IPS DF 4.7 (cell line): Measurements from ENCODE around the gene PHAF1.

Experiments used
- DNase-seq: peaks from one replicate; pipeline ENCODE4 v3.0.0-alpha.2; 2013; ENCODE audit warnings: low spot score; ENCODE audit errors: extremely low read depth

PHAF1 gene

DNA sequence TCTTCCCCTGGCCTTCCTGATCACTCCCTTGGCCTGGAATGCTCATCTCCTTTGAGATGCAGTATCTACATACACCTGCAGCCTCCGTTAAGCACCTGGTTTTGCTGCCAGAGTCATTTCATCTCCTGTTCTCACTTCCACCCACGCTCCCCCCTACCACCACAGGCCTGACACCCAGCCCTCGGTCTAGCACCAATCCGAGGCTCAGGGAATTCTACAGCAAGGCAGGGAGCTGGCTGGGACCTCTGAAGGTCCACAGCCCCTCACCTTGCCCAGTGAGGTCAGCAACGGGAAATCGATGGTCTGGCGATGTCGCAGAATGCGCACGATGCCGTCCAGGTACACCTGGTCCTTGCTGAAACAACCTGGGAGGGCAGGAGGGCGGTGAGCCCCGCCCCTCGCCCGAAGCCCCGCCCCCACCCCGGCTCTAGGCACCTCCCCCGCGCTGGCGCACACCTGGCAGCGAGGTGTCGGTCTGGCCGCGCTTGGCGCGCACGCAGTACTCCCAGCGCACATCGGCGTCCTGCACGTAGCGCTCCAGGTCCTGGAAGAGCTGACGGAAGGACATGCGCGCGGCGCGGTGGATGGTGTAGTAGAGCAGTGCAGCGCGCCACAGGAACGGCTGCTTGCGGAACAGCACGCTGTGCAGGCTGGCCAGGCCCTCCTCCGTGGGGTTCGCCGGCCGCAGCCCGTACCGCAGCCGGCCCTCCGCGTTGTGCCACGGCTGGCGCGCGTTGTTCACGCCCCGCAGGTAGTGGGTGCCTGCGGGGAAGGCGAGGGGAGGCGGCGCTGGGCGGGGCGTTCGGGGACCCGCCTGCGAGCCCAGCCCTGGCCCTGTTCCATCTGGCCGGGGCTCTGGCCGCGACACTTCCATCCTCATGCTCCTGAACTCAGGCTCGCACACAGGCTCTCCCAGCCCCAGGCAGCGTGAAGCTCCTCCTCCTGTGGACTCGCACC lies 68.3 kb downstream of the PHAF1 start:
- DNase-seq = no peak

DNA sequence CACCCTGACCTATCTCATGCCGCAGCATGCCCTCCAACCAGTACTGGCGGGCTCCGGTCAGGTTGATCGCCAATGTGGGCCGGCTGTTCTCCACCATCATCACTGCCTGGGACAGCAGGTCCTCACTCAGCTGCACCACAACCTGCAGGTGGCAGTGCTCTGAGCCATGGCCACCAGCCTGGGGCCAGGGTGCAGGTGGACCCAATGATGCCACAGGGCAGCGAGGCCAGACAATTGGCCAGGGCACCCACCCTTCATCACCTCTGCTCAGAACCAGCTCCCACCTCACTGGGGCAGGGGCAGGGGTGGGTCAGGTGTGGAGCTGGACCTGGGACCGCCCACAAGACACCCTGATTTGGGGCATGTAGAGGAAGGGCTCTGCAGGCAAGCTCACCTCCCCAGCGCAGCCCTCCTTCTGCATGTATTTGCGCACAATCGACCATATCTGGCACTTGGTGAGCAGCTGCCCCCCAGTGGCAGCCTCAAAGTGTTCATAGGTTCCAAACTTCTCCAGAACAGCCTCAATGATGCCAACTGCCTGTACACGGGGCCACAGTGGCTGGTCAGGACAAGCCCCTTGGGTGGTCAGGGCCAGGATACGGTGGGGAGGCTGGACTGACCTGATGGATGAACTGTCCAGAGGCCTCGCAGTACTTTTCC lies 69.8 kb downstream of the PHAF1 start:
- no peak for DNase-seq

GRCh38 chr16:67180166-67180565 lies 70.4 kb downstream of the PHAF1 start:
- DNase-seq = no peak

DNA sequence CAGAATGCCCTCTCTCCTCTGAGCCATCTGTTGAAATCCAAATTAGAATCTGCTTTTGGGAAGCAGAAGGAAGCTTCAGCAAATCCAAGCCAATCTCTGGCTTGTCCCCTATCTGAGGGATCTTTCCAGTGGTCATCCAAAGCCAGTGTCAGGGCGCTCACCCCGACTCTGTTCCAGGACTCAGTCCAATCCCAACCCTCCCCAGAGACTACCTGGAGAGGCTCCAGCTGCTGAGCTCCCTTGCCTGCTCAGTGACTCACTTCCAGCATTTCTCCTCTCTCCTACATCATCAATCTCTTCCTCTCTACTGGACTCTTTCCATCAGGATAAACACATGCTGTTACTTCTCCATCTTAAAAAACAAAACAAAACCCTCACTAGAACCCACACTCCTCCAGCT lies 71.6 kb downstream of the PHAF1 start:
- DNase-seq = no peak

- no peak for DNase-seq
These were observed 72.5 kb downstream of the PHAF1 start for GRCh38 chr16:67182288-67182687.

GRCh38 chr16:67183284-67183626 lies 73.5 kb downstream of the PHAF1 start:
- no peak for DNase-seq

DNA sequence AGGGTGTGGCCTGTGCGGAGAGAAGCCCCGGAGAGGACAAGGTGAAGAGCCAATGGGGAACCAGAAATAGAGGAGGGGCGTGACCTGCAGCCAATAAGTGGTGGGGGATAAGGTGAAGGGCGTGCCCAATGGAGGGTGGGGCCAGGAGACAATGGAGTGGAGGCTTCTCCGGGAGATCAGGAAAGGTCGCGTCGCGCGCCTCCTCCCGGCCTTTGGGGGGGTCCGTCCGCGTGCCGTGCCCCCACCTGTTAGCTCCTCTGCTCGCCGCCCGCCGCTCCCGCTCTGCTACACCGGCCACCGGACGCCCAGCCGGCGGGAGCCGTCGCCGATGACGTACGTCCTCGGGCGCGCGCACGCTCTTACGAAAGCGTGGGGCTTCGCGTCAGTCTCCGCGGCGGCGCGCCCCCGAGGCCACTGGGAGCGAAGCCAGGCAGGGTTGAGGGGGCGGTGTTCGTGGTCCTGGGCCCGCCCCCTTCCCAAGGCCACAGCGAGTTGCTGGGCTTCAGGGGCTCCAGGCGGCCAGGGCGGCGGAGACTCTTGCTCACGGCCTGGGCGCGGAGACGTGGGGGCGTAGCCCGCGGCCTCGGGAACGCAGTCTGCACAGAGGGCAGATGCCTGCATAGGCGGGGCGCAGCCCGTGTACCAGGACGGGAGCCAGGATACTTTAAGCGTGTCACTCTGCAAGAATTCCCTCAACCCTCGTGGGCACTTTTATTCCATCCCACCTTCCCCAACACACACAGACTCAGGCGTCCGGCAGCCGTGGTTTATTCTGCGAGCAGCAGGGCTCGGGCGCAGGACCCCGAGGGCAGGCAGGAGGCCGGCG lies 74.1 kb downstream of the PHAF1 start, which contains the start of gene MATCAP1:
Gene MATCAP1 (minus strand): TSS at position 337 of the 826 bp plus-strand sequence. CDS start 3,353 bp downstream, outside the sequence.
- DNase-seq = no peak

DNA sequence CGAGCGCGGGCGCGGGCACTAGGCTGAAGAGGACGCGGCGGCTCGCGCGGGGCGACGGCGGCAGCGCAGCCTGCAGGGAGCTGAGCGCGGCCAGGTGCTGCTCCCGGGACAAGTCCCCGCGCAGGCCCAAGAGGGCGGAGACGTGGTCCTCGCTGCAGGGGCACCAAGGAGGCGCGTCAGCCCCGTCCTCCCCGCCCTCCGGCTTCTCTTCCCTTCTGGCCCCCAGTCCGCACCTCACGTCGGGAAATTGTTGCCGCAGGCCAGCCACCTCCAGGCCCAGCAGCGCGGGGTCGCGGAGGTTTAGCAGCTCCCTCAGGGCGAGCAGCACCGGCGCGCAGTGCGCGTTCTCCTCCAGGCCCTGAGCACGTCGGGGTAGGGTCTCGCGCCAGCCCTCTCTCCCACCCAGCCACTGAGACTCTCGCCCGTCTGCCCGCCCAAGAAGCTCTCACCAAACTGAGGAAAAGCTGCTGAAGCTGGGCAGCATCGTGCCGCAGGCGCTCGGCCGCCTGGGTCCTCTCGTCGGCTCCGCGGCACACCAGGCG lies 74.8 kb downstream of the PHAF1 start:
- DNase-seq = no peak

DNA sequence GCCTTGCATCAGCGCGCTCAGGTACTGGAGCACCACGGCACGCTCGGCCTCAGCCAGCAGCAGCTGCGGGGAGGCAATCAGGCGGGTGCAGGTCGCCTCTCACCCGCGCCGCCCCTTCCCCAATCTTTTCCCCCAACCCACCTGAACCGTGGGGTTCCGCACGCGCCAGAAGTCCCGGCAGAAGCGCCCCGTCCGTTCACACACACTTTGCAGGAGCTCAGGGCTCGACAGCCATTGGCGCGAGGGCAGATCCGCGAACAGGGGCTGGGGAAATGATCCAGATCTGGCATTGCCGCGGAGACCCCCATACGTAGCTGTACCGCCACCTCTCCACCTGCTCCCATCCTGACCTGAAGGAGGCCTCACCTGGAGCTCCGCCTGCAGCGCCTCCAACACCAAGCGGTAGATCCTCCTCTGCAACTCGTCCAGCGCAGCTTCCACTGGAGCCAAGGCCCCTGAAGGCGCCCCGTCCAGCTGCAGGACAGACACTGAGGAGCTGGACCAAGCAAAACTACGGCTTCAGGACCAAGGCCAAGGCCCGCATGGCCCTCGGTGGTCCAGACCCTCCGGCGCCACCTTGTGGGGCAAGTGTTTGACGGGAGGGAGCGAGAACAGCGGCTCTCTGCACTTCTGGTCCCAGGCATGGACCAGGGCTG lies 75.4 kb downstream of the PHAF1 start:
- no peak for DNase-seq

- DNase-seq = no peak
These were observed 76.0 kb downstream of the PHAF1 start for GRCh38 chr16:67185651-67186134.

DNA sequence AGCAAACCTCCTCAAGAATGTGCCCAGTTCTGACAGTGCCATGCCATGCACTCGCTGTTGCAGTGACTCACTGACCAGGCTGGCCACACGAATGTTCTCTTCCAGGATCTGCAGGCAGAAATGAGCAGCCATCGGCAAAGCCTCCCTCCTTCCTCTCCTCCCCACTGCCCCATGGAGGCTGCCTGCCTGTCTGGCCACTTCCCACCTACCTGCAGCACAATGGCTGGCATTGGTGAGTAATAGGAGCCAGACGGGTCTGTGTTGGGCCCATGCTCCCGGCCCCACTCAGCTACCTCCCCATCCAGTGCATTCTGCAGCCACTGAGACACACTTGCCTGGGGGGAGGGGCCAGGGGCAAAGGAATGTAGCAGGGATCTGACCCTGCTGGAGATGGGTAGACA lies 76.8 kb downstream of the PHAF1 start:
- DNase-seq = no peak

DNA sequence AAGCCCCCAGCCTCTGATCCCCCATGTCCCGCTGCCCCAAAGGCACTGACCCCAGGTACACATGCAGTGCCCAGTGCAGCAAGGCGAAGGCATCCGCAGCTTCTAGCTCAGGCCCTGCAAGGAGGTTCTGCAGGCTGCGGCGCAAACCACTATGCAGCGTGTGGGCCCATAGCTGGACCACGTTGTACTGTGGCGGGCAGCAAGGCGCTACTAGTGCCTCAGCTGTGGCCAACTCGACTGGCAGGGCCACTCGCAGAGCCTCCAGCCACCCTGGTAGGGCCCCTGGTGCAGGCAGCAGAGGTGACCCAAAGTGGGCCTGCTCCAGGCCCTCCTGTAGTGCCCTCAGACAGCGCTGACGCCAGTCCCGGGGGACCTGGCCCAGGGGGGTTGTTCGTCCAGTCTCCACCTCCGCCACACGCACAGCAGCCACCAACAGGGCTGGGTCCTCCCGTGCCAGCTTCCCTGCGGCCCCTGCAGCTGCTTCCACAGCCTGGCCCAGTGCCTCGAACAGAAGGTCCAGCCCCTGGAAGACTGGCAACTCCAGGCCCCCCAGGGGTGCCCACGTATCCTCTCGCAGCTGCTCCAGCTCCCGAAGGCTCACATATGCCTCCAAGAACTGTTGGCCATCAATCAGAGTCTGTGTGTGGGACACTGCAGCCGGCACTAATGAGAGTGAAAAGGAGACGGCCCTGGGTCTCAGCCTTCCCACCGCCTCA lies 77.6 kb downstream of the PHAF1 start:
- DNase-seq = no peak

- DNase-seq = no peak
These were observed 78.6 kb downstream of the PHAF1 start for GRCh38 chr16:67188323-67188722.

GRCh38 chr16:67188798-67189197 lies 79.1 kb downstream of the PHAF1 start:
- no peak for DNase-seq

- no peak for DNase-seq
These were observed 80.3 kb downstream of the PHAF1 start, which contains the start of gene EXOC3L1 for GRCh38 chr16:67190041-67190440. Gene EXOC3L1 (minus strand): TSS chr16:67190136. CDS start chr16:67189676, 460 bp downstream.

DNA sequence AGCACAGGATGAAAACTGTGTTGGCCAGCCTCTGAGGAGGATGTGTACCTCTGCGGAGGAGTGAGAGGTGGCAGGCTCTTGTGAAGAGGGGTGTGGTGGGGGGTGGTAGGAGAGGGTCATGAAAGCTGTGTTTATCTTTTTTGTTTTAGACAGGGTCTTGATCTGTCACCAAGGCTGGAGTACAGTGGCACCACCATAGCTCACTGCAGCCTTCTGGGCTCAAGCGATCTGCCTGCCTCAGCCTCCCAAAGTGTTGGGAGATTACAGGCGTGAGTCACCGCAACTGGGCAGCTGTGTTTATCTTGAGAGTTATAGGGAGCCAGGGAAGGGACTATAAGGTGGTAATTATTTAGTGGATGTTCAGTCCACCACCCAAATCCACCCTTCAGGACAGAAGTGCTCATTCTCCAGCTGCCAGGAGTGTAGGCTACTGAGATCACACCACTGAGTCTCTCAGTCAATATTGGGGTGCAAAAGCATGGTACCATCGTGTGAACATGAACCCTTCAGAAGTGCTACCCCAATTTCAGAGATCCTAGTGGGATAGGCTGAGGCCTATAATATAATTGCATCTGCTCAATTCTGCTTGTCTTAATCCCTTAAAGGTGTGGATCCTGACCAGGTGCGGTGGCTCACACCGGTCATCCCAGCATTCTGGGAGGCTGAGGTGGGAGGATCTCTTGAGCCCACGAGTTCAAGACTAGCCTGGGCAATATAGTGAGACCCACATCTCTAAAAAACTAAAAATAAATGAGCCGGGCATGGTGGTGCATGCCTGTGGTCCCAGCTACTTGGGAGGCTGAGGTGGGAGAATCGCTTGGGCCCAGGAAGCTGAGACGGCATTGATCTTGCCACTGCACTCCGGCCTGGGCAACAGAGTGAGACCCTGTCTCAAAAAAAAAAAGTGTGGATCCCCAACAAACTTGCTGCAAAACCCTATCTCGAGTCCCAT lies 81.0 kb downstream of the PHAF1 start:
- DNase-seq = no peak

DNA sequence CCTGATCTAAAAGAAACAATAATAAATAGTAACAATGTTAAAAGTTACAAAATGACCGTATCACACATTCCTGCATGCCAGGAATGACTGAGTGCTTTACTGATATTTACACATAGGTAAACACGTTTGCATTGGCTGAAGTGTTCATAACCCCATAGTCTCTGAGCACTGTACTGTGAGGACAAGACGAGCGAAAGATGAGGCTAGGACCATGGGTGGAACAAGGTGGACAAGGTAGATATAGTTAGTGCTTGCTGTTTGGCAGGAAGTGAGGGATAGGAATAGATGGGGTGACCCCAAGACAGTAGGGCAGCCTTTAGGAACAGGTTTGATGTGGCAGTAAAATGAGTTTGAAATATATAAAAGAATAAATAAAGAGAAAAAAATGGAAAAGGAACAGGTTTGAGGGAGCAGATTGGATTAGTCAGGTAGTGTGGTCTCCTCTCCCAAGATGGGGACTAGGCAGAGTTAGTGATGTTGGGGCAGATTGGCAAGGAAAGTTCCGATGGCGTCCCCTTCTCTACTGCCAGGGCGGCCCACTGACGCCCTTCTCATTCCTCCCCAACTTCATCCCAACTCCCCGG lies 81.8 kb downstream of the PHAF1 start:
- no peak for DNase-seq

DNA sequence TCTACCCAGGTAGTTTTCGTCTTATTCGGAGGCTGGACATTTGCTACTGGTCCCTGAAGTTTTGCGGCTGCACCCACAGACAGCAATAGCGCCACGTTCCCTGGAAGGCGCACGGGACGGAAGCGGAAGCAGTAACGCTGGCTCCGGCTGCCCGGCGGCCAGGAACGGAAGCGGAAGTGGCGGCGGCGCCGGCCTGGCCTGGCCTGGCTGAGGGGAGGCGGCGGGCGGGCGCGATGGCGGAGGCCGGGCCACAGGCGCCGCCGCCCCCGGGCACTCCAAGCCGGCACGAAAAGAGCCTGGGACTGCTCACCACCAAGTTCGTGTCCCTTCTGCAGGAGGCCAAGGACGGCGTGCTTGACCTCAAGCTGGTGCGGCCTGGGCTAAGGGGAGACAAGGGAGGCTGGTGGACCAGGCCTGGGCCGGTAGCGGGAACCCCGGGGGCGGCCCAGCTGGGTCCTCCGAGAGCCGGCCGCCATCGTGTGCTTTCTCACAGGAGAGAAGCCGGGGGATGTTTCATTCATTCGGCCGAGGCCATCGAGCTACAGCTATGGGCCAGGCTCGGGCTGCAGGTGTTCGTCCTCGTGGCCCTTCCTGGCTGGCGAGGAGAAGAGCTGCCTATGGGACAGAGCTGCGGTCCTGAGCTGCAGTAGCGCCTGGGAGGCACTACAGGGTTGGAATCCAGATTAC lies 82.4 kb downstream of the PHAF1 start, which contains the start of gene E2F4:
Gene E2F4 (plus strand): TSS at position 161 of the 687 bp plus-strand sequence. CDS start 73 bp downstream, at position 234.
- DNase-seq = no peak
